ENCODE data around the gene ANO4. TPM values are rescaled to one million over a fixed set of nuclear protein-coding genes. Genes with fewer than 3 reads are reported as not detected.

ANO4 gene
- total and polyA plus RNA-seq, 2 donors (not counting 1 experiment from before 2014, with no cell fraction given) = not detected

GRCh38 chr12:100972121-100972520, 177.5 kb downstream of the ANO4 start:
- Histone ChIP-seq H2AFZ (ENCODE audit: insufficient read depth, low read depth, low read length, poor library complexity, severe bottlenecking) (no peak overlapping the region), H3K36me3 (replicated peaks in 1 of 2; ENCODE audit: control extremely low read depth in 1 of 2, control insufficient read depth in 1 of 2, extremely low read depth in 1 of 2, insufficient read depth in 2 of 2, low read length in 1 of 2) (no peaks in the 10 kb centered on the region), H3K4me2 (replicated peaks; ENCODE audit: low read depth, low read length, poor library complexity, severe bottlenecking) (no peak overlapping the region), H3K9ac (ENCODE audit: low read length) (no peak overlapping the region), H3K27ac (ENCODE audit: low read length in 2 of 2) (no peak overlapping the region), H3K4me3 (ENCODE audit: control extremely low read depth in 1 of 5, extremely low read depth in 1 of 5, insufficient read depth in 1 of 5, low read depth in 2 of 5, low read length in 4 of 5) (no peak overlapping the region), H3K4me1 (ENCODE audit: control insufficient read depth in 2 of 2, insufficient read depth in 2 of 2, low read length in 2 of 2) (no peaks in the 10 kb centered on the region), H3K9me3 (ENCODE audit: control extremely low read depth in 1 of 3, control insufficient read depth in 2 of 3, insufficient read depth in 1 of 3, low read length in 2 of 3) (no peaks in the 10 kb centered on the region), H4K20me1 (ENCODE audit: control insufficient read depth, insufficient read depth, low read length, poor library complexity, severe bottlenecking) (no peaks in the 10 kb centered on the region), H3K27me3 (replicated peaks in 1 of 4; ENCODE audit: control extremely low read depth in 1 of 4, control insufficient read depth in 3 of 4, insufficient read depth in 4 of 4, low read length in 3 of 4) (no peaks in the 10 kb centered on the region), H3K79me2 (ENCODE audit: control insufficient read depth, insufficient read depth, low read length) (no peaks in the 10 kb centered on the region)
- POLR2A ChIA-PET = no interaction called here
- intact Hi-C loops (cut with micrococcal nuclease) = no loop called here
- DNase-seq = no peak
- 50% methylated on average over 2 of the region's 2 CpGs for WGBS (ENCODE audit: insufficient coverage)
- Mint-ChIP-seq H3K27ac (no peak overlapping the region), H3K9me3 (ENCODE audit: insufficient read depth) (no peaks in the 10 kb centered on the region), H3K27me3 (no peaks in the 10 kb centered on the region), H3K4me3 (no peak overlapping the region), H3K4me1 (no peaks in the 10 kb centered on the region)
- ATAC-seq (ENCODE audit: low read depth) = no peak
- no peak for TF ChIP-seq EZH2 (IDR thresholded peaks at IDR 0.05; ENCODE audit: borderline replicate concordance, insufficient read depth, low read depth, low read length, poor library complexity, severe bottlenecking)
- no peak for TF ChIP-seq CTCF (IDR thresholded peaks at IDR 0.05)
- CTCF ChIA-PET = no interaction called here

- CTCF ChIA-PET = no interaction called here
- no peaks in the 10 kb centered on the region for H4K20me1 ChIP-seq (ENCODE audit: control insufficient read depth, insufficient read depth, low read length, poor library complexity, severe bottlenecking)
These were observed 179.8 kb downstream of the ANO4 start for GRCh38 chr12:100974341-100974740.

More at GRCh38 chr12:100974341-100974740, 179.8 kb downstream of the ANO4 start:
- H3K4me3 ChIP-seq (ENCODE audit: control extremely low read depth in 1 of 5, extremely low read depth in 1 of 5, insufficient read depth in 1 of 5, low read depth in 2 of 5, low read length in 4 of 5) = no peak overlapping the region
- no peak overlapping the region for H3K9ac ChIP-seq (ENCODE audit: low read length)
- H3K4me1 ChIP-seq (ENCODE audit: control insufficient read depth in 2 of 2, insufficient read depth in 2 of 2, low read length in 2 of 2) = no peaks in the 10 kb centered on the region
- H3K27ac Mint-ChIP-seq = no peak overlapping the region
- H3K4me2 ChIP-seq (replicated peaks; ENCODE audit: low read depth, low read length, poor library complexity, severe bottlenecking) = no peak overlapping the region
- no peaks in the 10 kb centered on the region for H3K36me3 ChIP-seq (replicated peaks in 1 of 2; ENCODE audit: control extremely low read depth in 1 of 2, control insufficient read depth in 1 of 2, extremely low read depth in 1 of 2, insufficient read depth in 2 of 2, low read length in 1 of 2)
- intact Hi-C loops (cut with micrococcal nuclease) = no loop called here
- no peak overlapping the region for H2AFZ ChIP-seq (ENCODE audit: insufficient read depth, low read depth, low read length, poor library complexity, severe bottlenecking)
- H3K27me3 ChIP-seq (replicated peaks in 1 of 4; ENCODE audit: control extremely low read depth in 1 of 4, control insufficient read depth in 3 of 4, insufficient read depth in 4 of 4, low read length in 3 of 4) = no peaks in the 10 kb centered on the region
- H3K27ac ChIP-seq (ENCODE audit: low read length in 2 of 2) = no peak overlapping the region
- no peaks in the 10 kb centered on the region for H3K27me3 Mint-ChIP-seq
- no peaks in the 10 kb centered on the region for H3K9me3 ChIP-seq (ENCODE audit: control extremely low read depth in 1 of 3, control insufficient read depth in 2 of 3, insufficient read depth in 1 of 3, low read length in 2 of 3)
- no peaks in the 10 kb centered on the region for H3K79me2 ChIP-seq (ENCODE audit: control insufficient read depth, insufficient read depth, low read length)
- TF ChIP-seq CTCF (IDR thresholded peaks at IDR 0.05) (no peak), EZH2 (IDR thresholded peaks at IDR 0.05; ENCODE audit: borderline replicate concordance, insufficient read depth, low read depth, low read length, poor library complexity, severe bottlenecking) (no peak)
- no peak overlapping the region for H3K4me3 Mint-ChIP-seq
- ATAC-seq (ENCODE audit: low read depth) = no peak
- no CpG with 5 or more reads among the region's 3 CpGs for WGBS (ENCODE audit: insufficient coverage)
- DNase-seq = no peak
- H3K9me3 Mint-ChIP-seq (ENCODE audit: insufficient read depth) = no peaks in the 10 kb centered on the region
- POLR2A ChIA-PET = no interaction called here
- no peaks in the 10 kb centered on the region for H3K4me1 Mint-ChIP-seq

Measured in B cell (primary cell).